ENCODE results near the gene TTC1.

Gene TTC1

DNA sequence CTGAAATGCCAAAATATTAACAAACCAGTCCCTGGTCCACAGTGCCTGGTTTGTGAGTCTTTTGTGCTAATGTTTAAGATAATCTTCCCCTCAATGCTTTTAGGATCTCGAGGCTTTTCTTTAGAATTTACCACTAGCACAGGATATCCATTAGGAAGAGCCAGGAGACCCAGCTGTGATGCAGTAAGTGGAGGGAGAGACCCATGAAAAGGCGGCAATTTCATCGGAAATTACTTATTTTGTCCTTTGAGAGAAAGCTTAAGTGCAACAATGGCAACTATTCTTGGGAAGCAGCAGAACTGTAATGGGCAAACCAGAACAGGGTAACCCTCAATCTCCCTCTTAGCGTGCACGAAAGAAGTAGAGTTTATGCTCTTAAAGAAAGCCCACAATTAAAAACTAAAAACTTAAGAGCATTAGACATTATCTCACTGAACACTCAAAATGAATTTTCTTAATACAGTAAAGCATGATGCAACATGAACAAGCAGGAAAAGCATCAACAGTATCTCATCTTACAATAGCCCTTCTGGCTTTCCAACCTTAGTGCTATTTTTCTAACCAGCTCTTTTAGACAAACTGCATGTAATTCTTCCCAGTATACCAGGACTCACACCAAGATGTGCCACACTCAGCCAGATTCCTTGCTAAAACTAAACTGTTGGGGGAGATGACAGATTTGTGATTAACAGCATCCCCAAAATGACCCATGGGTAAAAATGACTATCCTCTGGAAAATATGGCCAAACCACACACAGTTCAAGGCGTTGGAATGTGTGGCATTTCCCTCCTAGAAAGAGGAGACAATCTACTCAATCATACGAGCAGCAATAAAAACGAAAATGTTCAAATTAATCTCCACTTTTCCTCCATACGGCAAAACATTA lies 73.9 kb downstream of the TTC1 start:
- no peak overlapping the region for H3K27ac ChIP-seq (ENCODE audit: low read depth, low read length)
- H3K18ac ChIP-seq (ENCODE audit: low read length): no peak overlapping the region
- H3K4me1 ChIP-seq (ENCODE audit: control insufficient read depth in 1 of 2, insufficient read depth in 2 of 2, low read length in 2 of 2): peaks cover 2 to 3% of the 10 kb centered on the region in 2 experiments
- no CpG with 5 or more reads among the region's 9 CpGs for WGBS (ENCODE audit: extremely low coverage, insufficient coverage, insufficient read length)
- H3K9ac ChIP-seq (ENCODE audit: low read length): no peak overlapping the region
- no peaks in the 10 kb centered on the region for H3K36me3 ChIP-seq (ENCODE audit: control insufficient read depth in 1 of 2, insufficient read depth in 2 of 2, low read length in 2 of 2)
- no peak overlapping the region for H2BK120ac ChIP-seq (ENCODE audit: insufficient read depth, low read length, poor library complexity)
- no peak overlapping the region for H3K23ac ChIP-seq (ENCODE audit: low read length)
- no peak overlapping the region for H2AFZ ChIP-seq (ENCODE audit: insufficient read depth, low read length, poor library complexity)
- H3K27me3 ChIP-seq (ENCODE audit: insufficient read depth, low read length): no peaks in the 10 kb centered on the region
- peak in 1 of 2 donors; percentile 5 for DNase-seq
- H4K91ac ChIP-seq (ENCODE audit: low read depth, low read length): no peak overlapping the region
- H4K8ac ChIP-seq (ENCODE audit: low read depth, low read length): no peak overlapping the region
- H3K14ac ChIP-seq (ENCODE audit: low read length): no peak overlapping the region
- no peaks in the 10 kb centered on the region for H3K9me3 ChIP-seq (ENCODE audit: insufficient read depth, low read depth, low read length)
- no peaks in the 10 kb centered on the region for H3K79me1 ChIP-seq (ENCODE audit: low read length)
- H3K4me3 ChIP-seq (ENCODE audit: low read depth, low read length): no peak overlapping the region
- H2BK5ac ChIP-seq (ENCODE audit: low read depth, low read length, poor library complexity): no peak overlapping the region
- no peaks in the 10 kb centered on the region for H3K79me2 ChIP-seq (ENCODE audit: control insufficient read depth, insufficient read depth, low read length, poor library complexity)
- H4K12ac ChIP-seq (ENCODE audit: low read depth, low read length): no peak overlapping the region
- H3K4me2 ChIP-seq (ENCODE audit: low read length): no peak overlapping the region
- H2BK12ac ChIP-seq (ENCODE audit: low read length): no peak overlapping the region
- H3K4ac ChIP-seq (ENCODE audit: low read depth, low read length): no peak overlapping the region
- no peak overlapping the region for H2AK5ac ChIP-seq (ENCODE audit: low read length)

DNA sequence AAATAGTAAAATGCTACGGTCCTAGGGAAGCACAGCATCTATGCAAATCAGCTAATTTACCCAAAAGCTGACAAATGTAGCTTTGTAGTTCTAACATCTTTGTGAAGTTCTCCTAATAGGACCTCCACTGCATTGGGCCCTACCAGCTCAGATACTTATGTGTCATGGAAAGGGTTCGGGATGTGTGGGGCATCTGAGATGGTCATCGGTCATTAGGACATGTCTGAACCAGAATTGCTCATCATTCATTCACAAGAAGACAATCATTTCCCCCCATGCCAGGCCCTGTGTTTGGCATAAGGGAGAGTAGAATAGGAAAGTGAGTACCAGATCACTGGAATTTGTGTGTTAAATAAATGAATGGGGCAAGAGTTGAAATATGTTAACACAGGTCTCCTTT lies 74.6 kb downstream of the TTC1 start:
- no peak overlapping the region for H3K9ac ChIP-seq (ENCODE audit: low read length)
- no CpG with 5 or more reads among the region's 3 CpGs for WGBS (ENCODE audit: extremely low coverage, insufficient coverage, insufficient read length)
- H3K14ac ChIP-seq (ENCODE audit: low read length): no peak overlapping the region

DNA sequence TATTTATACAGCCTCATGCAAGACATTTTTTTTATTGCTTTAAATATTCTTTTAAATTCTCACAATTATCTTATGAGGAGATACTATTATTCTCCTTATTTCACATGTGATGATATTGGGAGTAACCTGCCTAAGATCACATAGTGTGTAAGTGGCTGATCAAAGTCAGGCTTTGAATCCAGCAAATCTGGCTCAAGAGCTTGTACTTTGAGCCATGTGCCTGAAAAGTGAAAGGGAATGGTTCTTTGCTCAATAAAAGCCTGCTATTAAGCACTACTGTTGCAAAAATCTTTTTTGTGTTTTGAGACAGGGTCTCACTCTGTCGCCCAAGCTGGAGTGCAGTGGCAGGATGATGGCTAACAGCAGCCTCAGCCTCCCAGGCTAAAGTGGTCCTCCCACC lies 75.2 kb downstream of the TTC1 start:
- no CpG with 5 or more reads among the region's 1 CpG for WGBS (ENCODE audit: extremely low coverage, insufficient coverage, insufficient read length)
- Histone ChIP-seq H3K4me1 (ENCODE audit: control insufficient read depth in 1 of 2, insufficient read depth in 2 of 2, low read length in 2 of 2) (peaks cover 2 to 3% of the 10 kb centered on the region in 2 experiments), H3K4me3 (ENCODE audit: low read depth, low read length) (no peak overlapping the region), H4K8ac (ENCODE audit: low read depth, low read length) (no peak overlapping the region), H3K9me3 (ENCODE audit: insufficient read depth, low read depth, low read length) (no peaks in the 10 kb centered on the region), H4K12ac (ENCODE audit: low read depth, low read length) (no peak overlapping the region), H3K27ac (ENCODE audit: low read depth, low read length) (no peak overlapping the region), H2AK5ac (ENCODE audit: low read length) (no peak overlapping the region), H3K79me2 (ENCODE audit: control insufficient read depth, insufficient read depth, low read length, poor library complexity) (no peaks in the 10 kb centered on the region), H3K4ac (ENCODE audit: low read depth, low read length) (no peak overlapping the region), H3K18ac (ENCODE audit: low read length) (no peak overlapping the region), H2BK120ac (ENCODE audit: insufficient read depth, low read length, poor library complexity) (no peak overlapping the region), H2BK5ac (ENCODE audit: low read depth, low read length, poor library complexity) (no peak overlapping the region), H2BK12ac (ENCODE audit: low read length) (no peak overlapping the region), H3K36me3 (ENCODE audit: control insufficient read depth in 1 of 2, insufficient read depth in 2 of 2, low read length in 2 of 2) (no peaks in the 10 kb centered on the region), H3K23ac (ENCODE audit: low read length) (no peak overlapping the region), H2AFZ (ENCODE audit: insufficient read depth, low read length, poor library complexity) (no peak overlapping the region), H3K9ac (ENCODE audit: low read length) (no peak overlapping the region), H3K79me1 (ENCODE audit: low read length) (no peaks in the 10 kb centered on the region), H3K4me2 (ENCODE audit: low read length) (no peak overlapping the region), H4K91ac (ENCODE audit: low read depth, low read length) (no peak overlapping the region), H3K14ac (ENCODE audit: low read length) (no peak overlapping the region), H3K27me3 (ENCODE audit: insufficient read depth, low read length) (no peaks in the 10 kb centered on the region)
- DNase-seq: no peak

More for the DNA sequence above, 74.6 kb downstream of the TTC1 start:
- no peak overlapping the region for H3K4me2 ChIP-seq (ENCODE audit: low read length)
- H3K36me3 ChIP-seq (ENCODE audit: control insufficient read depth in 1 of 2, insufficient read depth in 2 of 2, low read length in 2 of 2): no peaks in the 10 kb centered on the region
- no peak overlapping the region for H3K4ac ChIP-seq (ENCODE audit: low read depth, low read length)
- H4K91ac ChIP-seq (ENCODE audit: low read depth, low read length): no peak overlapping the region
- no peak overlapping the region for H2BK12ac ChIP-seq (ENCODE audit: low read length)
- no peak for DNase-seq
- no peaks in the 10 kb centered on the region for H3K27me3 ChIP-seq (ENCODE audit: insufficient read depth, low read length)
- H3K4me3 ChIP-seq (ENCODE audit: low read depth, low read length): no peak overlapping the region
- no peaks in the 10 kb centered on the region for H3K79me2 ChIP-seq (ENCODE audit: control insufficient read depth, insufficient read depth, low read length, poor library complexity)
- H2BK120ac ChIP-seq (ENCODE audit: insufficient read depth, low read length, poor library complexity): no peak overlapping the region
- H3K27ac ChIP-seq (ENCODE audit: low read depth, low read length): no peak overlapping the region
- H2AFZ ChIP-seq (ENCODE audit: insufficient read depth, low read length, poor library complexity): no peak overlapping the region
- H4K12ac ChIP-seq (ENCODE audit: low read depth, low read length): no peak overlapping the region
- no peak overlapping the region for H4K8ac ChIP-seq (ENCODE audit: low read depth, low read length)
- no peaks in the 10 kb centered on the region for H3K79me1 ChIP-seq (ENCODE audit: low read length)
- H3K18ac ChIP-seq (ENCODE audit: low read length): no peak overlapping the region
- H3K4me1 ChIP-seq (ENCODE audit: control insufficient read depth in 1 of 2, insufficient read depth in 2 of 2, low read length in 2 of 2): peaks cover 2 to 3% of the 10 kb centered on the region in 2 experiments
- no peak overlapping the region for H2AK5ac ChIP-seq (ENCODE audit: low read length)
- H3K23ac ChIP-seq (ENCODE audit: low read length): no peak overlapping the region
- no peaks in the 10 kb centered on the region for H3K9me3 ChIP-seq (ENCODE audit: insufficient read depth, low read depth, low read length)
- H2BK5ac ChIP-seq (ENCODE audit: low read depth, low read length, poor library complexity): no peak overlapping the region

DNA sequence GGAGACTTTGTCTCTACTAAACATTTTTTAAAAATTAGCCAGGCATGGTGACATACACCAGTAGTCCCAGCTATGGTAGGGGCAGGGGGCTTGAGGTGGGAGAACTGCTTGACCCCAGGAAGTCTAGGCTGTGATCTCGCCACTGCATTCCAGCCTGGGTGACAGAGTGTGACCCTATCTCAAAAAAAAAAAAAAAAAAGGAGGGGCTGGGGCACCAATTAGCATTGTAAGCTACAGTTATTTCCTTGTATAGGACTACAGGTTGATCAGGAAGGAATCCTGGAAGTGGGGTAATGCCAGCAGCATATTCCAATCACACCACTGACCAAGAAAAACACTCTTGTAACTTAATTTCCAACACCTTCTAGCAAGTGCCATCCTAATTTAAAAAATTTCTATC lies 78.3 kb downstream of the TTC1 start:
- Histone ChIP-seq H3K9ac (ENCODE audit: low read length) (no peak overlapping the region), H3K79me1 (ENCODE audit: low read length) (no peaks in the 10 kb centered on the region), H2BK120ac (ENCODE audit: insufficient read depth, low read length, poor library complexity) (no peak overlapping the region), H2AFZ (ENCODE audit: insufficient read depth, low read length, poor library complexity) (no peak overlapping the region), H3K18ac (ENCODE audit: low read length) (no peak overlapping the region), H3K23ac (ENCODE audit: low read length) (no peak overlapping the region), H4K12ac (ENCODE audit: low read depth, low read length) (no peak overlapping the region), H3K27me3 (ENCODE audit: insufficient read depth, low read length) (no peaks in the 10 kb centered on the region), H3K14ac (ENCODE audit: low read length) (no peak overlapping the region), H2AK5ac (ENCODE audit: low read length) (no peak overlapping the region), H3K4me3 (ENCODE audit: low read depth, low read length) (no peak overlapping the region), H4K91ac (ENCODE audit: low read depth, low read length) (no peak overlapping the region), H3K9me3 (ENCODE audit: insufficient read depth, low read depth, low read length) (no peaks in the 10 kb centered on the region), H3K4me2 (ENCODE audit: low read length) (no peak overlapping the region), H3K4me1 (ENCODE audit: control insufficient read depth in 1 of 2, insufficient read depth in 2 of 2, low read length in 2 of 2) (peaks cover 2 to 3% of the 10 kb centered on the region in 2 experiments), H2BK12ac (ENCODE audit: low read length) (no peak overlapping the region), H2BK5ac (ENCODE audit: low read depth, low read length, poor library complexity) (no peak overlapping the region), H4K8ac (ENCODE audit: low read depth, low read length) (no peak overlapping the region), H3K79me2 (ENCODE audit: control insufficient read depth, insufficient read depth, low read length, poor library complexity) (no peaks in the 10 kb centered on the region), H3K4ac (ENCODE audit: low read depth, low read length) (no peak overlapping the region), H3K27ac (ENCODE audit: low read depth, low read length) (no peak overlapping the region), H3K36me3 (ENCODE audit: control insufficient read depth in 1 of 2, insufficient read depth in 2 of 2, low read length in 2 of 2) (peaks cover 0 to under 1% of the 10 kb centered on the region in 2 experiments)
- no CpG with 5 or more reads among the region's 1 CpG for WGBS (ENCODE audit: extremely low coverage, insufficient coverage, insufficient read length)
- DNase-seq: no peak
